Stimulated activated effector memory CD8-positive, alpha-beta T cell treated with anti-CD3 and anti-CD28 coated beads, Interleukin-12 subunit alpha, Interleukin-12 subunit beta, amount 100 ng/mL, for 72 hours (primary cell): ENCODE data around the gene MOB2.

Source experiments
- ATAC-seq: fragments of 150-1000 bp; cut with Tn5 transposase; 2 replicates; pipeline ENCODE4 v1.10.0; 2021
- DNase-seq, 2 donors: peaks; one replicate each; pipeline ENCODE4 v3.0.0; 2021 to 2022; ENCODE audit warnings: low spot score in 2 of 2
- H3K27ac Mint-ChIP-seq: one replicate; pipeline ENCODE4 v1.8.0; 2022; ENCODE audit warnings: mild to moderate bottlenecking, mixed read lengths
- H3K36me3 Mint-ChIP-seq: one replicate; pipeline ENCODE4 v1.8.0; 2022; ENCODE audit warnings: mild to moderate bottlenecking, mixed read lengths
- H3K4me1 Mint-ChIP-seq: one replicate; pipeline ENCODE4 v1.8.0; 2022; ENCODE audit warnings: mixed read lengths
- H3K4me3 Mint-ChIP-seq: one replicate; pipeline ENCODE4 v1.8.0; 2022; ENCODE audit warnings: mild to moderate bottlenecking, mixed read lengths
- H3K9me3 Mint-ChIP-seq: one replicate; pipeline ENCODE4 v1.8.0; 2022; ENCODE audit warnings: mixed read lengths

The MOB2 gene, protein sequence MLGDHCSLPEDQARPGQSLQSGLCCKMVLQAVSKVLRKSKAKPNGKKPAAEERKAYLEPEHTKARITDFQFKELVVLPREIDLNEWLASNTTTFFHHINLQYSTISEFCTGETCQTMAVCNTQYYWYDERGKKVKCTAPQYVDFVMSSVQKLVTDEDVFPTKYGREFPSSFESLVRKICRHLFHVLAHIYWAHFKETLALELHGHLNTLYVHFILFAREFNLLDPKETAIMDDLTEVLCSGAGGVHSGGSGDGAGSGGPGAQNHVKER

GRCh38 chr11:1486054-1486825 is at the start of gene MOB2:
TSS of gene MOB2 (minus strand) at chr11:1486779. CDS start at chr11:1486556, 223 bp downstream.
- Mint-ChIP-seq H3K4me3 (peak within 1 kb of the TSS; percentile 9), H3K9me3 (no peaks in the 10 kb centered on the region), H3K4me1 (peaks cover 49% of the 10 kb centered on the region), H3K36me3 (peaks cover 5% of the 10 kb centered on the region), H3K27ac (peak within 1 kb of the TSS; percentile 88)
- peak; percentile 49 for ATAC-seq
- DNase-seq: no peak

- Mint-ChIP-seq H3K9me3 (no peaks in the 10 kb centered on the region), H3K4me1 (peaks cover 46% of the 10 kb centered on the region), H3K36me3 (peaks cover 17% of the 10 kb centered on the region), H3K27ac (peak overlapping the region; percentile 50), H3K4me3 (no peak overlapping the region)
- no peak for DNase-seq
- ATAC-seq: no peak
Observed at GRCh38 chr11:1534682-1535081, 48.1 kb upstream of the MOB2 start.

DNA sequence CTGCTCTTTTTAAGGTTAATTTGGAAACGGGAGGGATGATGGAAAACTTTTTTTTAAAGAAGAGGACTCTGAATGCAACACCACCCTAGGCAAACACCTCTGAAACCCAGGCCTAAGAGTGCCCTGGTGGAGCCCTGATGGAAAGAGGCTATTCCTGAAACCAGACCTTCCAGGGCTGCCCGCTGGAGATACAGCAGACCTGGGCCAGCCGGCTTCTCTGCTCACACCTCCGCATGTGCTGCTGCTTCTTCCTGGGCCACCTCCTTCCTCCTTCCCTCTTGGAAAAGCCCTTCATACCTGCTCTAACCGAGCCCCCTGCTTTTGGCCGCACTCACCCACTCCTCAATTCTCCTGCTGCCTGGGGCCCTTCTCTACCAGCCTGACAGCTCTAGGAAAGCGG is 47.6 kb upstream of the MOB2 start:
- DNase-seq (no peak), ATAC-seq (no peak)
- H3K9me3 Mint-ChIP-seq: no peaks in the 10 kb centered on the region
- H3K27ac Mint-ChIP-seq: peak overlapping the region; percentile 50
- H3K4me3 Mint-ChIP-seq: no peak overlapping the region
- peaks cover 51% of the 10 kb centered on the region for H3K4me1 Mint-ChIP-seq
- peaks cover 17% of the 10 kb centered on the region for H3K36me3 Mint-ChIP-seq

- H3K9me3 Mint-ChIP-seq: no peaks in the 10 kb centered on the region
- no peak for DNase-seq
- H3K27ac Mint-ChIP-seq: no peak overlapping the region
- peaks cover 17% of the 10 kb centered on the region for H3K36me3 Mint-ChIP-seq
- no peak overlapping the region for H3K4me3 Mint-ChIP-seq
- peaks cover 60% of the 10 kb centered on the region for H3K4me1 Mint-ChIP-seq
- ATAC-seq: no peak
Observed at GRCh38 chr11:1533342-1533725, 46.8 kb upstream of the MOB2 start.

DNA sequence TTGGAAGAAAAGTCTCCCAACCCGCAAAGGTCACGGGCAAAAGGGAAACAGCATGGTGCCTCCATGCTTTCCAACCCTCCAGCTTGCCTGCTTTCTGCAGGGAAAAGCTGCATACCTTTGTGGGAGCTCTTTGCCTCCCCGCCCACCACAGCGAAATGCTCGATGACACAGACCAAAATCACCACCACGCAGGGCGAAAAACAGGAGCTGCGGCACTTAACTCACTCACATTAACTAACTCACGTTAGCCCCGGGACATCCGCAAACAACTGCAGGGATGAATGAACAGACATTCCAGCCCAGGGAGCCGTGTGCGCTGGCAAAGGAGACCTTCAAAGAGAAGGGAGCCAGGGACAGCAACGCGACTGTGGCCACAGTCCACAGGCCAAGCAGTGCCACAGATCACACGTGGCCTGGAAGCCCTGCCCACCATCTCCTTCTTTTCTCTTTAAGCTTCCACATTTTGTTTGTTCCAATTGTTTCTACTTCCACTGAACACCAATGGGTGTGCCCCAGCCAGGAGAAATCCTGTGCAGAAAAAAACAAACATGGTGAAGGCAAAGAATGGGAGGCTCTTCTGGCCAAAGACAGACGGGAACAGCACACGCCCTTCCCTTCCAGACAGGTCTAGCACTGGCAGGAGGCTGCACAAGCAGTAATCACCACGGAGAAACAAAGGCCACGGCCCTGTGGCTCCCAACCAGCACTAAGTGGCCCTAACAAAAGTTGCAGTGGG is 46.2 kb upstream of the MOB2 start:
- Mint-ChIP-seq H3K9me3 (no peaks in the 10 kb centered on the region), H3K4me3 (no peak overlapping the region), H3K27ac (no peak overlapping the region), H3K4me1 (peaks cover 65% of the 10 kb centered on the region), H3K36me3 (peaks cover 17% of the 10 kb centered on the region)
- DNase-seq (no peak), ATAC-seq (no peak)

DNA sequence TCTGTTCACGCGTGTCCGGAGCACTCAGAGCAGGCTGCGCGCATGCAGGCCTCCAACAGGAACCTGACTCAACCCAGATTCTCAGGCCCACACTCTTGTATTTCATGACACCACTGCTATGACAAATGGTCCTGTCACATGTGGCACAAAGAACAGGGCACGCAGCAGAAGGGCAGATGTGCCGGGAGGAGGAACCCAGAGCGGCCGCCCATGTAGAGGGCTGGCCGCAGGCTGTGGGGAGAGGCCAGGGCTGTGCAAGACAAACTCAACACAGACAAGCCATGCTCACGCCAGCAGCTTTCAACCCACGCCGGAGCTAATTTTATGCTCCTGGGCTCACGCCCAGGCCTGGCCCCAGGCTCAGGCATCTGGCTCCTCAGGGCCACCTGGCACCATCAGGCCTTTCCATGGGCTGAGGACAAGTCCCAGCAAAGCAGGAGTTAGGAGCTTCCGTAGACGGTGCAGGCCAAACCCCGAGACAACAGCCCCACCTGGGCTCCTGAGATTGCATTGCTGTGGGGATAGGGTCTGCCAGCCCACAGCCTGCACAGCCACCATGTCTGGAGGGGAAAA is 45.5 kb upstream of the MOB2 start:
- DNase-seq (no peak), ATAC-seq (peak; percentile 45)
- Mint-ChIP-seq H3K9me3 (no peaks in the 10 kb centered on the region), H3K36me3 (peaks cover 17% of the 10 kb centered on the region), H3K27ac (peak overlapping the region; percentile 89), H3K4me3 (no peak overlapping the region), H3K4me1 (peaks cover 65% of the 10 kb centered on the region)

DNA sequence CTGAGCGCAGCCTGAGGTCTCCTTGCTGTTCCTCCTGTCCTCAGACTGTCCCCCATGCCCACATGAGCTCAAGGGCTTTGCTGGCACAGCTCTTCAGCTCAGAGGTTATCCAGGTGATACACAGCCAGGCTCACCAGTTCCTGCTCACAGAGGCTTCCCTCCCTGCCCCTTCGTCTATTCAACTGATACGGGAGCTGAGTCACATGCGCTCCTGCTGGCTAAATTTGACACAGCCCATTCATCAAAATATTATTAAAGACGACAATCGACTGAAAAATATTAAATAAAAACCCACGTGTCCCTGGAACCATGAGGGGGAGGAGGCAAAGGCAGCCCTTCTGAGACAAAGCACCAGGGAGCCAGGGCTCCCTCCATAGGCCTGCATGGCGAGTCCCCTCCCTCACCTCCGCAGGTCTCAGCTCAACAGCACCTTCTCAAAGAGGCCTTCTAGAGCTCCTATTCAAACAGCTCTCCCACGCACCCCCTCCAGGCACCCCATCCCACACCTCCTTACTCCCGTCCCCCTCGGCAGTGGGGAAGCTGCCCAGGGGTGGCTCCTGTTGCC is 45.0 kb upstream of the MOB2 start:
- ATAC-seq (no peak), DNase-seq (no peak)
- Mint-ChIP-seq H3K9me3 (no peaks in the 10 kb centered on the region), H3K36me3 (peaks cover 17% of the 10 kb centered on the region), H3K27ac (peak overlapping the region; percentile 89), H3K4me1 (peaks cover 68% of the 10 kb centered on the region), H3K4me3 (no peak overlapping the region)

DNA sequence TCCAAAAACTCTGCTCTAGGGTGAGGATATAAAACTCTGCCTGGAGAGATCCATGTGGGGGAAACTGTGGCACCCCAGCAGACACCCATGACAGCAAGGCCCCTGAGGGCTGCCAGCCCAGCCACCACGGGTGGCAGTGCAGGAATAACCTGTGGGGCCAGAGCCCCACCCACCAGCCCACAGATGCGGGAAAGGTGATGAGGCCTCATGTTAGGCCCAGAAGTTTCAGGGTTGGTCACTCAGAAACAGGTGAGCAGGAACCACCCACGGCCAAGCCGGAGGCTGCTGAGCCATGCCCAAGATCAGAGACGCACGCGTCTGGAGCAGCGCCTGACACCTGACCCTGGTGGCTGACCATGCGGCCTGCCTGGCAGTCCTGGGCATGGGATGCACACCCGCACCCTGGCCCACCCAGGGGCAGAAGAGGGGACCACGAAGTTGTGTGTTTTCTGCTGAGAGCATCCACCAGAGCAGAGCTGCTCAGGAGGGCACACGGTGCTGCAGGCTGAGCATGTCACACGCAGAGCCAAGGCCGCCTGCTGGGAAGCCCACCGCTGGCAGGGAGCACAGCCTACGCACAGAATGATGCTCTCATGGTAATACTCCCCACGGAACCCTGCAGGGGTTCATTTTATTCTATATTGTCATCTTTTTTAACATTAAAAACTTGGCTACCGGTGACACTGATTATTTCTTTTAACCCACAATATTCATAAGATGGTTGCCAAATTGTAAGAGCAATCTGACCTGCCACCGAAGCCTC is 44.3 kb upstream of the MOB2 start:
- Mint-ChIP-seq H3K36me3 (peaks cover 11% of the 10 kb centered on the region), H3K9me3 (no peaks in the 10 kb centered on the region), H3K27ac (peak overlapping the region; percentile 89), H3K4me1 (peaks cover 68% of the 10 kb centered on the region), H3K4me3 (no peak overlapping the region)
- ATAC-seq (no peak), DNase-seq (no peak)

DNA sequence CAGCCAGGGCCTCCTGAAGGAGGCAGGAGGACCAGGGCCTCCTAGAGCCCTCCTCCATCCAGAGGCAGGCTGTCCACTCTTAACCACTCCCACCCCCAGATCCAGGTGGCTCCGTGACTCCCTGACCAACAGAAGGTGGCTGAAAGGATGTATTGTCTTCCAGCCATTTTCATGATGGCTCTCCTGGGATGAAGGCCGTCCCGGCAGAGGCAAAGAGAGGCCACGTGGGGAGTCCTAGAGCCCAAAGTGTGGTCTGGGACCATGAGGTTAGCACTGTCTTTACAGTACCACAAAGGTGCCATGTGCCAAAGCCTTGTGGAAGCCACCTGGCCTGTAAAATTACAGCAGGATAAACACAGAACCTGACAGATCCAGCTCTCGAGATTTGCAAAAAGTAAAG is 43.2 kb upstream of the MOB2 start:
- DNase-seq (no peak), ATAC-seq (no peak)
- Mint-ChIP-seq H3K36me3 (peaks cover 7% of the 10 kb centered on the region), H3K9me3 (no peaks in the 10 kb centered on the region), H3K27ac (peak overlapping the region; percentile 56), H3K4me3 (no peak overlapping the region), H3K4me1 (peaks cover 65% of the 10 kb centered on the region)

GRCh38 chr11:1529286-1529685 is 42.7 kb upstream of the MOB2 start:
- Mint-ChIP-seq H3K36me3 (peaks cover 7% of the 10 kb centered on the region), H3K4me3 (no peak overlapping the region), H3K4me1 (peaks cover 60% of the 10 kb centered on the region), H3K9me3 (no peaks in the 10 kb centered on the region), H3K27ac (peak overlapping the region; percentile 56)
- DNase-seq (no peak), ATAC-seq (no peak)

DNA sequence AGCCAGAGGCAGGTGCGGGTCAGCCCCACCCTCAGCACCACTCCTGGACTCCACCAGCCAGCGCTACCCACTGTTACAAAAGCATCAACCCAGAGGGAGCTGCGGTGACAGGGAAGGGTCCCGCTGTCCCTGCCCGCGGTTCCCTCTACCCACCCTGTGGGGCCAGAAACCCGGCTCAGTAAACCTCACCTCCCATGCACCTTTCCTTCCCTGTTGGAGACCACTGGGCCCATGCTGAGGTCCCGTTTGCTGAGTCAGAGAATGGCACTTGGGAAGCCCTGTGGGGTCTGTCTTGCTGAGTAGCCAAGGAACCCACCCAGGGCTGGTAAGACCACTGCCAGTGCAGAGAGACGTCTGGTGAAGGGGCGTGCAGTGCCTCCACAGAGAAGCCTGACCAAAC is 42.1 kb upstream of the MOB2 start:
- H3K4me1 Mint-ChIP-seq: peaks cover 62% of the 10 kb centered on the region
- H3K9me3 Mint-ChIP-seq: no peaks in the 10 kb centered on the region
- DNase-seq: no peak
- ATAC-seq: no peak
- no peak overlapping the region for H3K4me3 Mint-ChIP-seq
- peak overlapping the region; percentile 56 for H3K27ac Mint-ChIP-seq
- peaks cover 7% of the 10 kb centered on the region for H3K36me3 Mint-ChIP-seq

DNA sequence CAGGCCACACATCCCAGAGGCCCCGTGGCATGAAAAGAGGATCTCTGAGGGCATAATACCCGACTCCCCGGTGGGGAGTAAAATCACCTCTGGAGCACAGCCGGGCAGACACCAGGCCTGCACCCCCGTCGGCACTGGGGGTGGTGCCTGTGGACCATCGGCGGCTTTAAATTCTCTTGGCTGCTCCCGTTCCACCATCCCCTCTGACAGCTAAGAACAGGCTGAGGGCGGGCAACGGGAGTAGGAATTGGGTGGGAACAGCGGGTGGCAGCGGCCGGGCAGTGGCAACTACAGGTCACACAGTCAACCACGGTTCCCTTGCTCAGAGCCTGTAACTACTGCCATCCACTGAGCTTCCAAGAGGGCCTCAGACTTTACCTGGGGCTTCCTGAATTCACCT is 40.2 kb upstream of the MOB2 start:
- Mint-ChIP-seq H3K4me1 (peaks cover 60% of the 10 kb centered on the region), H3K36me3 (peaks cover 4% of the 10 kb centered on the region), H3K27ac (peak overlapping the region; percentile 37), H3K4me3 (no peak overlapping the region), H3K9me3 (no peaks in the 10 kb centered on the region)
- DNase-seq (no peak), ATAC-seq (no peak)

DNA sequence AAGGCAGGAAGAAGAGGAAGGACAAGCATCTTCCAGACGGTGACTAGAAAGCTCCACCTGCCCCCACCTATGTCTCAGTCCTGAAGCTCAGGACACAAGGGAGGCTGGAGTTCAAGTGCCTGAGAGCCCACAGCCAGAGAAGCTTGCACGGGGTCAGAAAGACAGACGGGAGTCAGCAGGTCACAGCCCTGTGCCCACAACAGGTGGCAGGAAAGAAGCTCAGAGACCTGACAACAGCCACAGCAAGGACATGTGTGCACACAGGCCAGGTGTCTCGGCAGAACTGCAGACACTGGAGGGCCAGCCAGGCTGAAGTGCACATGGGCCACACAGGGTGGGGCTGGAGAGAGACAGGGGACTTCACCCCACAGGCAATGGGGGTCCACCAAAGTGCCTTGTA is 37.2 kb upstream of the MOB2 start:
- no peak for DNase-seq
- Mint-ChIP-seq H3K36me3 (no peaks in the 10 kb centered on the region), H3K27ac (peak overlapping the region; percentile 88), H3K4me3 (no peak overlapping the region), H3K9me3 (no peaks in the 10 kb centered on the region), H3K4me1 (peaks cover 58% of the 10 kb centered on the region)
- ATAC-seq: no peak

- Mint-ChIP-seq H3K4me3 (no peak overlapping the region), H3K36me3 (no peaks in the 10 kb centered on the region), H3K4me1 (peaks cover 54% of the 10 kb centered on the region), H3K27ac (peak overlapping the region; percentile 88), H3K9me3 (no peaks in the 10 kb centered on the region)
- DNase-seq: no peak
- no peak for ATAC-seq
Observed at GRCh38 chr11:1523077-1523476, 36.5 kb upstream of the MOB2 start.

GRCh38 chr11:1522081-1522424 is 35.5 kb upstream of the MOB2 start:
- H3K4me1 Mint-ChIP-seq: peaks cover 62% of the 10 kb centered on the region
- H3K4me3 Mint-ChIP-seq: peak overlapping the region; percentile 5
- no peak overlapping the region for H3K27ac Mint-ChIP-seq
- no peaks in the 10 kb centered on the region for H3K9me3 Mint-ChIP-seq
- DNase-seq (no peak), ATAC-seq (no peak)
- H3K36me3 Mint-ChIP-seq: no peaks in the 10 kb centered on the region
